SK-N-MC (cell line): Measurements from ENCODE around the gene EPHX1.
"Not testable (repeated sequence)": the region's sequence is repeated elsewhere in the genome, so short reads cannot be mapped to it uniquely, and the experiment has no call there.

ENCODE experiments used
- DNase-seq: peaks from one replicate; pipeline ENCODE4 v3.0.0-alpha.2; 2011; ENCODE audit warnings: low read depth, low spot score
- H3K27ac ChIP-seq: fragments of 200-600 bp; sonication (generic); 2 replicates; pipeline ENCODE4 v1.5.1; 2016; ENCODE audit warnings: mixed run types
- H3K36me3 ChIP-seq: fragments of 200-600 bp; sonication (generic); 2 replicates; pipeline ENCODE4 v1.6.1; 2017; ENCODE audit warnings: antibody characterized with exemption, low read length, mixed read lengths; ENCODE audit not compliant: insufficient read depth
- H3K4me3 ChIP-seq: fragments of 200-600 bp; sonication (generic); 2 replicates; pipeline ENCODE4 v1.5.1; 2016
- H3K9ac ChIP-seq: fragments of 200-600 bp; sonication (generic); 2 replicates; pipeline ENCODE4 v1.8.0; 2017; ENCODE audit warnings: mixed run types, mixed read lengths; ENCODE audit not compliant: insufficient read length
- H3K9me3 ChIP-seq: fragments of 200-600 bp; sonication (generic); 2 replicates; pipeline ENCODE4 v1.6.1; 2017; ENCODE audit warnings: low read depth, mild to moderate bottlenecking, antibody characterized with exemption, low read length, moderate library complexity, mixed read lengths
- EZH2 ChIP-seq: fragments of 200-600 bp; sonication (generic); IDR thresholded peaks from one replicate; pipeline ENCODE4 v1.6.1; 2017; ENCODE audit warnings: antibody characterized with exemption
- FOXP2 ChIP-seq: optimal IDR thresholded peaks from 2 replicates; pipeline ENCODE3; 2011; ENCODE audit warnings: mild to moderate bottlenecking, moderate library complexity; ENCODE audit not compliant: insufficient read depth; ENCODE audit errors: extremely low read length, control extremely low read depth
- POLR2AphosphoS5 ChIP-seq: IDR thresholded peaks from 2 replicates; pipeline ENCODE4 v1.6.1; 2012; ENCODE audit warnings: mild to moderate bottlenecking, low read depth, low read length, borderline replicate concordance

The EPHX1 gene

DNA sequence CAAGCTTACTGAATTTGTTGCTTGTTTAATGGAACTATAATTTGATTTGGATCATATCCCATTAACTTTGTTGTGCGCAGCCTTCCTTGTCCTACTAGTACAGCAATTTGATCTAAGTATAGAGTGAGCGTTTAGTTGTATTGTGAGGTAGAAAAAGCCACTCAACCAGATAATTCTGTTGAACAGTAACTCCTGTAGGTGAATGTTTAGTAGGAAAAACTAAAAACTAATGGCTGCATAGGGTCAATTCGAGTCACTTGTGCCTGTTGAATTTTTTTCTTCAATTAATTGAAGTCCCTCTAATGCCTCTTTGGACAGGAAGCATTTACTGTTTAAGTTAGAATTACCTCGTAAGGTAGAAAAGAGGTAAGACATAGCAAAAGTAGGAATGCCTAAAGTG, 15.0 kb upstream of the EPHX1 start:
- TF ChIP-seq EZH2 (no peak), FOXP2 (no peak), POLR2AphosphoS5 (no peak)
- Histone ChIP-seq H3K9ac (no peak overlapping the region), H3K27ac (no peak overlapping the region), H3K4me3 (no peak overlapping the region), H3K36me3 (peaks cover 42% of the 10 kb centered on the region), H3K9me3 (no peaks in the 10 kb centered on the region)
- no peak for DNase-seq

DNA sequence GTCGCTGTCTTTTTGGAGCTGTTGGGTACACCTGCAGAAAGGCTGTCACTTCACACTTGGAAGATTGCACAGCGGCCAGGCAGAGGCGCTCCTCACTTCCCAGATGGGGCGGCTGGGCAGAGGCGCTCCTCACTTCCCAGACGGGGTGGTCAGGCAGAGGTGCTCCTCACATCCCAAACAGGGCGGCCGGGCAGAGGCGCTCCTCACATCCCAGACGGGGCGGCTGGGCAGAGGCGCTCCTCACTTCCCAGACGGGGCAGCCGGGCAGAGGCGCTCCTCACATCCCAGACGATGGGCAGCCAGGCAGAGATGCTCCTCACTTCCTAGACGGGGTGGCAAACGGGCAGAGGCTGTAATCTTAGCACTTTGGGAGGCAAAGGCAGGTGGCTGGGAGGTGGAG, 13.8 kb upstream of the EPHX1 start:
- not testable (repeated sequence) for H3K9me3 ChIP-seq, H3K4me3 ChIP-seq, DNase-seq, H3K9ac ChIP-seq, H3K27ac ChIP-seq
- H3K36me3 ChIP-seq: peaks cover 31% of the 10 kb centered on the region

GRCh38 chr1:225801146-225801545, 8.8 kb upstream of the EPHX1 start:
- H3K36me3 ChIP-seq, H3K27ac ChIP-seq, H3K9ac ChIP-seq, DNase-seq, H3K9me3 ChIP-seq, H3K4me3 ChIP-seq: not testable (repeated sequence)

DNA sequence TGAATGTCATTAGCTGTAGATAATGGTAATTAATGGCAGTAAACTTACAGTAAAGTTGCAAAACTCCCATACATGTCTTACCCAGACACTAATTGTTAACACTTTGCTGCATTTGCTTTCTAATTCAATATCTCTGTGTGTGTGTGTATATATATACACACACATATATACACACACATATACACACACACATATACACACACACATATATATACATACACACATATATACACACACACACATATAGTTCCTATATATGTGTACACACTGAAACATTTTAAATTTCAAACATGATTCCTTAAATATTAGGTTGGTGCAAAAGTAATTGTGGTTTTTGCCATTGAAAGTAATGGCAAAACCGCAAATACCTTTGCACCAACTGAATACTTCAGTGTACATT, 3.7 kb upstream of the EPHX1 start:
- no peak for TF ChIP-seq POLR2AphosphoS5

DNA sequence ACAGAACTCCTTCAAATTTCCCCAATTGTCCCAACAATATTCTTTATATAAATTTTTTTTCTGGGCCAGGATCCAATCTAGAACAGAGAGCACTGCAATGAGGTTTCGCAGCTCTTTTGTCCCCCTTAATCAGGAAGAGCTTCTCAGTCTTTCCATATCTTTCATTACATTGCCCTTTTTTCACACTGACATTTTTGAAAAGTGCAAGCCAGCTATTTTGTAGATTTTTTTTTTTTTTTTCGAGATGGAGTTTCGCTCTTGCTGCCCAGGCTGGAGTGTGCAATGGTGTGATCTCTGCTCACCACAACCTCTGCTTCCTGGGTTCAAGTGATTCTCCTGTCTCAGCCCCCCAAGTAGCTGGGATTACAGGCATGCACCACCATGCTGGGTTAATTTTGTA, 3.2 kb upstream of the EPHX1 start:
- not testable (repeated sequence) for H3K27ac ChIP-seq, DNase-seq, H3K36me3 ChIP-seq, H3K9ac ChIP-seq, H3K4me3 ChIP-seq, H3K9me3 ChIP-seq

More for the DNA sequence above, 3.7 kb upstream of the EPHX1 start:
- Histone ChIP-seq H3K9me3 (no peaks in the 10 kb centered on the region), H3K27ac (no peak overlapping the region), H3K4me3 (no peak overlapping the region), H3K9ac (no peak overlapping the region), H3K36me3 (no peaks in the 10 kb centered on the region)
- no peak for DNase-seq

- Histone ChIP-seq H3K4me3 (no peak overlapping the region), H3K9me3 (no peaks in the 10 kb centered on the region), H3K27ac (no peak overlapping the region), H3K36me3 (no peaks in the 10 kb centered on the region), H3K9ac (no peak overlapping the region)
- DNase-seq: no peak
- TF ChIP-seq FOXP2: no peak
These were observed 1.8 kb upstream of the EPHX1 start for GRCh38 chr1:225808136-225808535.

- not testable (repeated sequence) for H3K27ac ChIP-seq
These were observed 935 bp downstream of the EPHX1 start for GRCh38 chr1:225810579-225811538.

DNA sequence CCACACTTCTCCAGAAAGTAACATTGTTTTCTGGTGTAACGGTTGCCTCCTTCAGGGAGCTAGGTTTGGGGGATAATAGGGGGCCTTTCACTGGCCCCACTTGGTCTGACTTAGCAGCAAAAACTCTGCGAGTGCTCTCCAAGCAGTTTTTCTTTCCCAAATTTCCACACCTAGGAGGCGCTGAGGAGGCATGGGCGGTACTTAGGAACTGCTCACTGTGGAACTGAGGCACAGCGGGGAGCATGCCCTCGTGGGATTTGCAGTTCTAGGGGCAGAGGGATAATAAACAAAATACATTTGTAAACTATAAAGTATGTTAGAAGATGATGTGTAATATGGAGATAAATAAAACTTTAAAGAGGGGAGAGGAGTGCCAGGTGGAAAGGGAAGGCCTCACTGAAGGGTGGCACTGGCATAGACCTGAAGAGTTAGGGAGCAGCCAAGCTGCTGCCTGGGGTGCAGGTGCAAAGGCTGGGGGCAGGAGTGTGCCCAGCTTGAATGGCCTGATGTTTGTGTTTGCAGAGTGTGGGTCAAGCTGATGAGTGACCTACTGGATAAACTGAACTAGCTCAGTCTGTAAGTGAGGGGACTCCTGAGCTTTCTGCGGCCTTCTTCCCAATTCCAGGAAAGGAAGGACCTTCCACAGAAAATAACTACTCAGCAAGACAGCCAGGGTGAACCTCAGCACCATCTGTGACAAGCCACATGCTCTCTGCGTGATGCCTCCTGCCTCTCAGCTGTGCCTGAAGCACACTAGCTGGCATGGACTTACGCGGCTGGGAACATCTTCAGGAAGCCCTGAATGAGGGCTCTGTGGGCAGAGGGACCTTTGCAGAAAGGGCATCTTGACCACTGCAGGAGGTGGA, 1.9 kb downstream of the EPHX1 start:
- Histone ChIP-seq H3K36me3 (no peaks in the 10 kb centered on the region), H3K9me3 (no peaks in the 10 kb centered on the region), H3K4me3 (no peak overlapping the region), H3K9ac (no peak overlapping the region), H3K27ac (no peak overlapping the region)
- no peak for TF ChIP-seq FOXP2
- no peak for TF ChIP-seq EZH2
- no peak for TF ChIP-seq POLR2AphosphoS5
- no peak for DNase-seq

More at GRCh38 chr1:225810579-225811538, 935 bp downstream of the EPHX1 start:
- not testable (repeated sequence) for DNase-seq, H3K9me3 ChIP-seq, H3K36me3 ChIP-seq
- Histone ChIP-seq H3K9ac (peak overlapping the region; percentile 54), H3K4me3 (peak overlapping the region; percentile 78)
